NCI-H2107 treated with DMSO at 0.1 percent for 48 hours (cell line): Measurements from ENCODE around the gene NUDT5.
"Not testable (repeated sequence)": the region's sequence is repeated elsewhere in the genome, so short reads cannot be mapped to it uniquely, and the experiment has no call there.

Source experiments
- DNase-seq: peaks from one replicate; lab custom pipeline; 2025; ENCODE audit not compliant: unreplicated experiment; lab: John Stamatoyannopoulos, UW

NUDT5 gene

GRCh38 chr10:12195603-12196506, at the start of gene NUDT5, which contains the start of gene CDC123:
Gene NUDT5 (minus strand): TSS chr10:12195891. CDS start chr10:12186291, 9,600 bp downstream.
Gene CDC123 (plus strand): TSS chr10:12196188. CDS start chr10:12196246, 58 bp downstream.
- DNase-seq = peak; percentile 84

DNA sequence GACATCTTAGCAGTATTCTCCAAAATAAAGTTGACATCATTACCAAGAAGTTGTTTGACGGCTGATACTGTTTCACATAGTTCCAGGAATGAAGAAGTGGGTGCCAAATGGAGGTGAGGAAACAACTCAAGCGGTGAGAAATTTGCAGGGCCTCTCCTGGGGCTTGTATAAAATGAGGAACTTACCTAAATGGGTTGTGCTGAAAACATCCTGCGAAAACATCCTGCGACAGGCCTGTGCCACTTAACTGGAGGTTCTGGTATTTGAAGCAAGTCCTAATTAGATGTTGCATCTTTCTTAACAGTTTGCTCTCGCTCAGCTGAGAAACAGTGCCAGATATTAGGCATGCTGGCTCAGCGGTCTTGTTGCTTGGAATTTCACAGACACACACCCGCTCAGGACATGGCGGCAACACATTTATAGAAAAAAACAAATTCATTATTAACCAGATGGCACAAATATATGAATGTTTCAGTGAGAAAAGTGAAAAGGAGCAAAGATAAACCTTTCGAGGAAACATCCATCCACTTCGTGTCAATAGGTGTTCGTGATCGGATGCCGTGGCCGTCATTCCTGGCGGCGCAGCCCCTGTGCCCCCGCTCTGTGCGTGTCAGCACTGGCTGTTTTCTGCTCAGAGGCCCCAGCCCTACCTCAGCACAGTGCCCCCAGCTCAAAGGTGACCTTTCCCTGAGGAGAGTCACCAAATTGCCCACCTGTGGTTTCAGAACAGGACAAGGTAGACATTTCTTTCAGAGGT, 48.4 kb upstream of the NUDT5 start:
- DNase-seq = no peak

DNA sequence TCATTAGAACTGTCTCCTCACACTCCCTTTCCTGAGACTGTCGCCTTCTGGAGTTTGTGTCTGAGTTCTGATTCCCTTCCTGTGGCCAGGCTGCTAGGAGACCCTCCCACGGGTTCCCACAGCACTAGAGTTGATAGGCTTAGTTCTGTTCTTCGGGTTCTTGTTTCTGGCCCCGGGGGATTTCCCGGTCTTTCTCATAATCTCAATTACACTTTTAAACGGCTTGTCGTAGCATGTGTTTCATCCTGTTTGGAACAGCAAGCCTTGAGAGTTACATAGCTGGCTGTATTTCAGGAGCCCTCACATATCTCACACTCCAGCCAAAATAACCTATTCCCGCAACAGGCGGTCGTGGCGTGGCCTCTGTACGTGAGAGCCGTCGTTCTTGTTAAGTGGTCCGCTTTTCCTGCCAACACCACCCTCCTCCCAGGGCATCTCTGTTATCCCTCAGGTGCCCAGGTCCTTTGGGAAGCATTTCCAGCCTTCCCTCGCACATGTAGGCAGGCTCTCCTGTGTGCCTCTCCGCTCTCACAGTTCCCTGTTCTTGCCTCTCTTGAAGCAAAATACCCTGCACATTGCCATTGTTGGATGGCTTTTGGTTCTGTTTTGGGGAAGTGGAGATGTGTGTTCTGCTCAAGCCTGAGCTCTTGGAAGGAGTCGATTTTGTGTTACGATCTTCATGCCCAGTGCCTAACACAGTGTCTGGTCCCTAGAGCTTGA, 46.3 kb upstream of the NUDT5 start:
- no peak for DNase-seq

DNA sequence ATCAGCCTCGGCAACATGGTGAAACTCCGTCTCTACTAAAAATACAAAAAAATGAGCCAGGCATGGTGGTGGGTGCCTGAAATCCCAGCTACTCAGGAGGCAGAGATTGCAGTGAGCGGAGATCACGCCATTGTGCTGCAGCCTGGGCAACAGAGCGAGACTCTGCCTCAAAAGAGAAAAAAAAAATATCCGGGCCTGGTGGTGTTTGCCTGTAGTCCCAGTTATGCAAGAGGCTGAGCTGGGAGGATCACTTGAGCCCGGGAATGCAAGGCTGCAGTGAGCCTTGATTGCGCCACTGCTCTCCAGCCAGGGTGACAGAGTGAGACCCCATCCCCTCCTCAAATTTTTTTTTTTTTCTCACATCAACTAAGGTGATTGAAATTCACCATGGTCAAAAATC, 43.1 kb upstream of the NUDT5 start:
- no peak for DNase-seq

DNA sequence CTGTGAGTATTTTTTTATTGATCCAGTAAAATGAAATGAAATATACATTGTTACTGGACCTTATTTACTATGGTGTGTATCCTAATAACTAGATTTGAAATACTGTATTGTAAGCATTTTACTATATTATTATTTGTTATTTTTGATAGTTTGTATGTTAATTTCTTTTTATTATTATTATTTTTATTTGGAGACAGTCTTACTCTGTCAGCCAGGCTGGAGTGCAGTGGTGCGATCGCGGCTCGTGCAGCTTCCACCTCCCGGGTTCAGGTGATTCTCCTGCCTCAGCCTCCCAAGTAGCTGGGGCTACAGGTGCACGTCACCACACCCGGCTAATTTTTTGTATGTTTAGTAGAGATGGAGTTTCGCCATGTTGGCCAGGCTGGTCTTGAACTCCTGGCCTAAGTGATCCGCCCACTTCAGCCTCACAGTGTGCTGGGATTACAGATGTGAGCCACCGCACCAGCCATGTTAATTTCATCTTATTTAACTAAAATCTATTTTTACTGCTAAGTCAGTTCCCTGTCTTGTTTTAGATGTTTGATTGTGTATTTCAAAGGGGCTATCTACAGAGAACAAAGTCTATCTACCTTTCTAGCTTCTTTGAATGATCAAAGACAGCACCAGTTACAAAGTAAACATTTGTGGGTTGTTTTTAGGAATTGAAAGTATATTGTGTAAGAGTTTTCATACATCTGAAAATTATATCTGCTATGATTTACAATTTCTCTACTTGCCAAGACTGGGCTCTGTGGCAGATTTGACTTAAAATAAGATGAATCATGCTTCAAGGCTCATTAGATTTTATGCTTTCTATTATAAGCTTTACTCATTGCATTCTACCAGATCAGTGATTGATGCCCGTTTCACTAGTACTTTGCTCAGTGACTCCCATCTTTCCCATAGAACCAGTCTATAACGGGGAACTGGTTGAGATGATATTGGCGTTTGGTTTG, 41.9 kb upstream of the NUDT5 start:
- no peak for DNase-seq

GRCh38 chr10:12235796-12236195, 40.1 kb upstream of the NUDT5 start:
- DNase-seq = no peak

DNA sequence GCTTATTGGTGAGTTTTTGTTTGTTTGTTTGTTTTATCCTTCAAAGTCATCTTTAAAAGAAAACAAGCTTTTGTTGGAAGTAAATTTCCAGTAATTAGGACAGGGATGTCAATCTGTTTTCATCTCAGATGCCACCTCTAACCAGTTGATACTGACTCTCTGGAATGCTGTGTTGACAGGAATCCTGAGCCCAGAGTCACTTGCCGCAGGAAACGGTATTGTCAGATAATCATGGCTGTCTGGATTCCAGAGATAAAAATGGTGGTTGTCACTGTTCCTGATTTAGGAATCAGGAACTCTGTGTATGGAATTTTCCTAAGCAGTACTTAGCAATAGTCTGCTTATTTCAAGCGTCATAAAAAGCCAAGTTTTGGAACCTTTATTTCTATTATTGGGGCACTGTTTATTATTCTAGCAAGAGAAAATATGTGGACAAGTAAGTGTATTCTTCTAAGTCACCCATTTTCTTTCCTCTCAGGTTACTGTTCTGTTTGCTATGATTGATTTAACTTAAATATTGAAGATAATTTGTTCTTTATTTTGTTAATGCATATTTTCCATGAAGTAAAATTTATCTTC, 39.5 kb upstream of the NUDT5 start:
- DNase-seq = no peak

GRCh38 chr10:12234687-12235086, 39.0 kb upstream of the NUDT5 start:
- DNase-seq = not testable (repeated sequence)

DNA sequence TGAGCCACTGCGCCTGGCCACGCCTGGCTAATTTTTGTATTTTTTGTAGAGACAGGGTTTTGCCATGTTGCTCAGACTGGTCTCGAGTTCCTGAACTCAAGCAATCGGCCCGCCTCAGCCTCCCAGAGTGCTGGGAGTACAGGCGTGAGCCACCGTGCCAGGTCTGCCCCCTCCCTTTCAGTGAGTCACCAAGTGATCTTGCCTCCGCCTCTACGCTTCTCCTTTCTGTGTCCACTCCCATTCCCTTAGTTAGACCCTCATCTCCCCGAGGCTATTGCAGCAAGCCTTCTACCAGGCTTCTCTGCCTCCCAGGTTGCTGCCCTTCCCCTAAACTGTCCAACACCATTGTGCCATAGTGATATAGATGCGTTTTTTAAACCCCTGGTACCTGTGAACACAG, 33.2 kb upstream of the NUDT5 start:
- no peak for DNase-seq

GRCh38 chr10:12226438-12226837, 30.7 kb upstream of the NUDT5 start:
- DNase-seq = not testable (repeated sequence)

GRCh38 chr10:12225444-12225843, 29.8 kb upstream of the NUDT5 start:
- DNase-seq = no peak

- no peak for DNase-seq
Observed at GRCh38 chr10:12221323-12222298, 25.9 kb upstream of the NUDT5 start.

GRCh38 chr10:12218991-12219390, 23.3 kb upstream of the NUDT5 start:
- no peak for DNase-seq

DNA sequence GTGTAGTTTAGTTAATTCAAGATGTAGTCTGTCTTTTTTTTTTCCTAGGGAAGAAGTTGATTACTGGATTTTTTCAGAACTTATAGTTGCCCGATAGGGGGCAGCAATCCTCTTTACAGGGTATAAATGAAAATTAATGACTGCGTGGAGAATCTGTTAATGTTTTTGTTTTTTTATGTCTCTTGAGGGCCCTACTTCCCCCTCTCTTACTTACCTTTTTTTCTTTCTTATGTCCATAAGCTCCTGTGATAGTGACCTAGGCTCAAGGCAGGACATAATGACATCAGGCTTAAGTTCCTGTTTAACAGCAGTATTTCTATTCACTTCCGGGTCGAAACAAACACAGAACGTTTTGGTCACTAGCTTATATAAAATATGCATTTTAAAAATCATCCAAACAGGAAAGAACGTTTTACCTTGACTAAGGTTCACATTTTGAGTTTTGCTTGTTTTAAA, 19.1 kb upstream of the NUDT5 start:
- peak; percentile 33 for DNase-seq

GRCh38 chr10:12214093-12214492, 18.4 kb upstream of the NUDT5 start:
- DNase-seq = no peak

DNA sequence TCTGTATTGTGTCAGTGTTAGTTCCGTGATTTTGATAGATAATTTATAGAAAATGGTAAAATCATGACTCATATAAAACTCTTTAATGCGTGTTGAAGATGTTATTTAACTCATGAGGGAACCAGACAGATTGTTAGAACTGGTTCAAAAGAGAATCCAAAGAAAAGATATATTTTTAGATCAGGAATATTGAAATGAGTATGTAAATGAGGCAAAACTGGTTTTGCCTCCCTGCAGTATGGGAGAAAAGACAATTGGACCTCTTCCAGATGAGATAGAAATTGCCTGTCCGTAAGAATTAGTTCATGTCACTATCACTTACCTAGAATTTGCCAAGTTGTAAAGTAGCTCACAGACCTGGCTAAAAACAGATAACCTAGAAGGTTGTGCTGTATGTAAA, 17.9 kb upstream of the NUDT5 start:
- no peak for DNase-seq

DNA sequence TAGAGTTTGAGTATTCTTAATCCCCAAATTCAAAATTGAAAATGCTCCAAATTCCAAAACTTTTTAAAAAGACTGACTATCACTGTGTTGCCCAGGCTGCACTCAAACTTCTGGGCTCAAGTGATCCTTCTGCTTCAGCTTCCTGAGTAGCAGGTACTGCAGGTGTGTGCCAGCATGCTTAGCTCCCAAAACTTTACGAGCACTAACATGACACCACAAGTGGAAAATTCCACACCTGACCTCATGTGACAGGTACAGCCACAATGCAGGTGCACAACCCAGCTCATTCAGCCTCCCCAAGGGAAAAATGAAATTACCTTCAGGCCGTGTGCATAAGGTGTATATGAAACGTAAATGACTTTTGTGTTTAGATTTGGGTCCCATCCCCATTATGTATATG, 16.8 kb upstream of the NUDT5 start:
- peak; percentile 20 for DNase-seq

DNA sequence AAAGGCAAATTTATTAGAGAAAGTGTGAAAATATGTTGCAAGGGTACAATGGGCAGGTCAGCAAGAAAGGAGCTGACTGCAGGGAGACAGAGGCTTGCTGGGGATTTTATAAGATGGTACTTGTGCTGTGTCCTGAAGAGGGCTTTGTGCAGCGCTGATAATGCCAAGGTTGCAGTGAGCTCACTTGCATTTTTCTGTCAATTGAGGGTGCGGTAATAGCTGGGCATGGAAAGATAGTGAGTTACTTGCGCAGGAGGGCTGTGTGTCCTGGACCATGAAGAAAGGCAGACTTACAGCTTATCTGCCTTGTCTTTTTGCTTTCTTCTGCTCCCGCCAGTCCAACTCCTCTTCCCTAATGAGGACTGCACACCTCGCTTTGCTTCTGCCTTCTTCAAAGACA, 12.8 kb upstream of the NUDT5 start:
- DNase-seq = no peak

DNA sequence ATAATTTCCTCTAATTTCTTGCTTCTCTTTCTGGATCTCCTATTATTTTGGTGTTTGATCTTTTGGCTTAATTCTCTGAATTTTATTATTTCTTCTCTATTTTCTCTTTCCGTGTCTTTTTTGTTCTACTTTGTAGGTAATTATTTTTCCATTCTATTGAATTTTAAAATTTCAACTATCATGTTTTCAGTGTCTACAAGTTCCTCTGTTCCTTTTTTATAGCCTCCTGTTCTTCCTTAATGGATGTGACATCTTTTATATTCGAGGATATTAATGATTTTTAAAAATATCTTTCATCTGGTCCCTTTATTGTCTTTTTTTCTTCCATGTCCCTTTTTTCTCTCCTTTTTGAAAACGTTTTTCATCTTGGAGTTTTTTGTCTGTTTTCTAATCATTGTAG, 11.4 kb upstream of the NUDT5 start:
- DNase-seq = no peak
